ENCODE data around the gene UBL7.
"Not testable (repeated sequence)": the region's sequence is repeated elsewhere in the genome, so short reads cannot be mapped to it uniquely, and the experiment has no call there.

Gene UBL7

GRCh38 chr15:74463634-74464033 lies 2.7 kb upstream of the UBL7 start:
- DNase-seq (ENCODE audit: low read depth in 2 of 2), result no peak

GRCh38 chr15:74461847-74462511 lies 1.0 kb upstream of the UBL7 start:
- DNase-seq (ENCODE audit: low read depth in 2 of 2), result no peak

DNA sequence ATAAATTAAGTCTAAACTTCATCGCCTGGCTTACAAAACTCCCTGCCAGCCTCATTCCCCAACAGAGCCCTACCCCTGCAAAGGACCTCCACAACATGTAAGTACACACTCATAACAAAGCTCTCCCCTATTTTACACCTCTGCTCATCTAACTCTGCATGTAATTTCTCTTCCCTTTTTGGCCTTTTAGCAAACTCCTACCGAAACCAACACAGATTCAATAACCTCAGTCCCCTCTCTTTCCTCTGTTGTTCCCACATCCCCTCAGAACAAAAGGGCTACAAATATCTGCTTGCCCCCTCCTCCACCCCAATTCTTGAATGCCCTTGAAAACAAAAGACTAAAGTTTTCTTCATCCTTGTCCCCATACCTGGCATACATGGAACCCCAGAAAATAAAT lies 662 bp downstream of the UBL7 start:
- no peak for DNase-seq (ENCODE audit: low read depth in 2 of 2)

- not testable (repeated sequence) for DNase-seq (ENCODE audit: low read depth in 2 of 2)
Observed at GRCh38 chr15:74459798-74460197, 1.2 kb downstream of the UBL7 start.

DNA sequence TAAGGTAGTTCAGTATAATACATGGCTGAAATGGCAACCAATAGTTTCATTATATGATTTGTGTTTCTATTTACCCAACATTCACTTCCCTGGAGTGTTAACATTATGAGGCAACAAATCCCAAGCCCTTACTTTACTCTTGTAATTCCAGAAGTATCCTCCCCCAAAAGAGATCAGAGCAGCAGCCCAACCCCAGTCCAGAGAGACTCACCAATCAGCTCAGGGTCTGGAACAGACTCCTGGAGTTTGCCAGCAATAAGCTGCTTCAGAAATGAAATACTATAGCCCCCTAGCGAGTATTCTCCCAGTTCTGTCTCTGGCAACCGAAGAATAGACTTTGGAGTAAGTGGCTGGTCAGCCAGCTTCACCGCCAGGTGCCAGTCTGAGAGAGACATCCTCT lies 2.5 kb downstream of the UBL7 start:
- no peak for DNase-seq (ENCODE audit: low read depth in 2 of 2)

DNA sequence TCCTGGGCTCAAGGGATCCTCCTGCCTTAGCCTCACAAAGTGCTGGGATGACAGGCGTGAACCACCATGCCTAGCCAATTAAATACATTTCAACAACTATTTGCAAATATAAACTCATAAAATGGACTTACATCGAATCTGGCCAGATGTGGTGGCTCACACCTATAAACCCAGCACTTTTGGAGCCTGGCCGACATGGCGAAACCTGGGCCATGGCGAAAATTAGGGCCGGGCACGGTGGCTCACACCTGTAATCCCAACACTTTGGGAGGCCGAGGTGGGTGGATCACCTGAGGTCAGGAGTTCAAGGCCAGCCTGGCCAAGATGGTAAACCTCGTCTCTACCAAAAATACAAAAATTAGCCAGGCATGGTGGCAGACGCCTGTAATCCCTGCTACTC lies 3.9 kb downstream of the UBL7 start:
- not testable (repeated sequence) for DNase-seq (ENCODE audit: low read depth in 2 of 2)

- DNase-seq (ENCODE audit: low read depth in 2 of 2), result no peak
Observed at GRCh38 chr15:74454764-74455500, 6.0 kb downstream of the UBL7 start.

DNA sequence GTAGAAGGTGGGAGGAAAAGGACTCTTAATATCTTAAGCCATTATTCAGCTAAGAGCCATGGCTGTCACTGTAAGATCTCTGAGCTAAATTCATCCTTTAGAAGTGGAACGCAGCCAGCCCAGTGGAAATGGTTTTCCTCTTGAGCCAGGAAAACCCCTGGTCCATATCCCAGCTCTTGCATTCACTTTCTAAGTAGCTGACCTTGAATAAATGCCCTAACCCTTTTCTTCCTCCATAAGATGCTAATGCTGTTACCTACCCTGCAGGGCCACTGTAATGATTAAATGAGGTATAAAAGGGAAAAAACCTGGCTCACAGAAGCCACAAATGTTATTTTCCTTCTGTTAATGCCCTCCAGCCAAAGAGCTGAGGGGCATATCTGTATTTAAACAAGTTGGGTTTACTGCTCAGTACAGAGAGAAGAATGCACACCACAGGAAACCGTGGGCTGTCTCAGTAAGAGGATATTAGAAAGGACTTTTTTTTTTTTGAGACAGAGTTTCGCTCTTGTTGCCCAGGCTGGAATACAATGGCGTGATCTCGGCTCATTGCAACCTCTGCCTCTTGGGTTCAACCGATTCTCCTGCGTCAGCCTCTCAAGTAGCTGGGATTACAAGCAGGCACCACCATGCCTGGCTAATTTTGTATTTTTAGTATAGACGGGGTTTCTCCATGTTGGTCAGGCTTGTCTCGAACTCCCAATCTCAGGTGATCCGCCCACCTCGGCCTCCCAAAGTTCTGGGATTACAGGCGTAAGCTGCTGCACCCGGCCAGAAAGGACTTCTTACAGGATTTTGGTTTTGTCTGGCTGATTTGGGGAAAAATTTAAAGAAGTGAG lies 6.8 kb downstream of the UBL7 start:
- DNase-seq (ENCODE audit: low read depth in 2 of 2), result no peak

DNA sequence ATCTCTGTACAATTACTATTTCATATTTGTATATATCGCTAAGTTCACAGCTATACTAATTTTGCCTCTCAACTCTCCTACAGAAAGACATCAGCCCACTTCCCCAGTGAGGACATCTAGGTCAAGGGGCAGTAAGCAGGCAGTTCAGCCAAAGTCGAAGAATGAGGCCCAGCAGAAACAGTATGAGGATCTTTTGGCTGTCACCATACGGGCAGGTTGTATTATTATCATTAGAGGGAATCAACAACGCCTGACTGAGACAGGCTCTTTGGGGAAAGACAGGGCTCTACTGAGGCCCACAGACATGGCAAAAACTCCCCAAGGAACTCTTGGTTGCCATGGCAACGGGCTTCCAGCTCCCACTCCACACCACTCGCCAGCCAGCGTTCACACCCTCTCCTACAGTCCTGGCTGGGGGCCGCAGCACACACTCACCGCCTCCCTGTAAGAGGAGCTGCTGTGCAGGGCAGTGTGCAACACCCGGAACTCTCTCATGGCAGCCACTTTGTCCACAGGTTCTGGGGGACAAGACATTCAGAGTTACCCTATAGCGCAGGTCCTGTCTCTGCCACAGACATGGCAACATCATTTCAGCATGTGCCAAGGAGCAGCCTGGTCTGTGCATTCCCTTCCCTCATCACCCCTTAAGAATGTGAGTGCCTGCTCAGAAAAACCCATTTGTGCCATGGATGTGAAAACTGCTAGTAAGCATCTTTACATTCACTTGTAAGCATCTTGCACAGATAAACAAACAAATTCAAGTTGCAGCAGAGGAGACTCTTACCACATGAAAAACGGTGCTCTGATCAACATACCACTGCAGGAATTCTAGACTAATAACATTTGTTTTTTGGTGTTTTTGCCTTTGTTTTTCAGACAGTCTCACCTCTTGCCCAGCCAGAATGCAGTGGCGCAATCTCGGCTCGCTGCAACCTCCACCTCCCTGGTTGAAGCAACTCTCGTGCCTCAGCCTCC lies 8.8 kb downstream of the UBL7 start:
- no peak for DNase-seq (ENCODE audit: low read depth in 2 of 2)

GRCh38 chr15:74451322-74451721 lies 9.6 kb downstream of the UBL7 start:
- no peak for DNase-seq (ENCODE audit: low read depth in 2 of 2)

GRCh38 chr15:74449643-74450205 lies 11.2 kb downstream of the UBL7 start:
- no peak for DNase-seq (ENCODE audit: low read depth in 2 of 2)

DNA sequence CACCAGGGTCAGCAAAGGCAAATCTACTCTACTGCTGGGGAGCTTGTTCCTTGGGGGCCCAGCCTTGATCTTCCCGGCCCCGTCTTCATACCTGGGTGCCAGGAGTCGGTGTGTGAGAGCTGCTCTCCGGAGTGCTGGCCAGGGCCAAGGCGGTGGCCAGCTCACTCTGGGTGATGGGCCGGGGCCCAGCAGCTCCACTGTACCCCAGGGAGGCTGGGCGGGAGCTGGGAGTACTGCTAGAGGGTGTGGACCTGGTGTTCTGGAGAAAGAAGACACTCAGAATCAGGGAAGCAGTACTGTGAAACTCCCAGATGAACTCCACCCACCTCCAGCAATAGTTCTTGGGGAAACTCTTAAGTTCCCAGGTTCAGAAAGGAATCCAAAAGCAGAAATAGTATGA lies 11.9 kb downstream of the UBL7 start:
- no peak for DNase-seq (ENCODE audit: low read depth in 2 of 2)

DNA sequence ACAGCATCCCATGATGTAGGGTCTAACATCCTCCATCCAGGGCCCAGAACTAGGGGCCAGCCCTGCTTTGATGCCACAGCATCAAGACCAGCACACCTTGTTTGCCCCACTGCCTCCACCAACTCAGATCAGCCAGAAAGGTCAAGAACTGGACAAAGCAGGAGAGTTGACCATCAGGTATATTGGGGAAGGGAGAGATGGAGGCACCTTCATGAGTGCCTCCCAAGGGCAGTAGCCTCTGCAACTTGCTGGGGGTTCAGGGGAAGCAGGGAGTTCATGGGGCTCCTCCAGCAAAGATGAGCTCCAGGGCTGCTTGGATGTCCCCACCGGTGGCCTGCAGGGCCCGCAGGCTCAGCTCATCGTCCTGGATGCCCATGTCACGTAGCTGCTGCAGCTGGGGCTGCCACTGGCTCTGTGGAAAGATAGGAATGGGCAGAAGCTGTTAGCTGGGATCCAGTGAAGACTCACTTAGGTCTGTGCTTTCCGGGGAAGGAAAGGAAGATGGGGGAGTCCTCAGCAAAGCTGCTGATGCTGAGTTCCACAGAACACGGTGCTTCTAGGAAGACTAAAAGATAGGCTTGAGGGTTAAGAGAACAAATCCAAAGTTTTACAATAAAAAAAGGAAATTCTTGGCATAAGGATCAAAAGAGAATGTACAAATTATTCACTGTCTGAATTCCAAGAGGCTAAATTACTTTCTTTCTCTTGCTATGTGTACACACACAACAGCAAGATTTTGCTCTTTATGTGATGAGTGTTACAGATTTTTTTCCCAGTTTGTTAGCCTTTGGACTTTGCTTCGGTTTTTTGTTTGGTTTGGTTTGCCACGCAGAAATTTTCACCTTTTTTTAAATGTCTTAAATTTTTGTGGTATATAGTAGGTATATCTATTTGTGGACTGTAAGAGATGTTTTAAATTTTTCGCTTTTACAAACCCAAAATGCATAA lies 14.9 kb downstream of the UBL7 start:
- DNase-seq (ENCODE audit: low read depth in 2 of 2), result no peak

DNA sequence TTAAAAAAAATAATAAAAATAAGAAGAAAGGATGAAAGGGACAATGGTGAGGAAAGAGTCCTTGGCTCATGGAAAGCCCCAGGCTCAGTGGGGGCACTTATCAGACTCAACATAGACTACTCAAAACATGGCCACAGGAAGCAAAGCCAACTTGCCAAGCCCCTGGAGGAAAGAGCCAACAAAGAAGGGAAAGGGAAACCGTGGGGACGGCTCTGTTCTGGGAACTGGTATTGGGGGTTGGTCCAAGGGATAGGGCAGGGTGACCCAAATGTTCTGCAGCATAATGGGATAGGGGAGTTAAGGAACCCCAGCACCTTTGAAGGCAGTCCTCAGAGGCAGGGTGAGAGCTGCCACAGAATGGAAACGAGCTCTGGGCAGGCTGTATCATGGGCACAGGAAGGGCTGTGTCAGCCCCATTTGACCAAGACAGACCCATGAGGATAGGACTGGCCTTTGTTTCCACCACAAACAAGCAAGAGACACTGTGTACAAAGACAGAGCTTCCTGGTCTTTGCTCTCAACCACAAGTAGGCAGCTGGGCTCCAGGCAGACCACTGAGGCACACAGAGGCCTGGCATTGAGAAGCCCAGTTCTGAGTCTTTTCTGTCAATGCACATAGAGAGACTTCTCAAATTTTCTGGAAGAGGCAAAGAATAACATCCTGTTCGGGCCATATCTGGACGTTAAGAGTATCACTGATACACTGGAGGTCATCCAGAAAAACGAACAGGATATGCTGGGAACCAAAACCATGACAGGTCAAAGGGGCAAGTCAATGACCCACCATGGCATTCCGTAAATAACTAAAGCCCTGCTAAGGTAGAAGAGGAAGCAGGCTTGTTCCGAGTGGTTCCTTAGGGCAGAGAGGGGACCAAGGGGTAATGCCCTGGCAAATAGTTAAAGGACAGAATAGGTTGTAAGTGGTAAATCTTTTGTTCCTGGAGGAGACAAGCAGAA lies 16.6 kb downstream of the UBL7 start:
- no peak for DNase-seq (ENCODE audit: low read depth in 2 of 2)

DNA sequence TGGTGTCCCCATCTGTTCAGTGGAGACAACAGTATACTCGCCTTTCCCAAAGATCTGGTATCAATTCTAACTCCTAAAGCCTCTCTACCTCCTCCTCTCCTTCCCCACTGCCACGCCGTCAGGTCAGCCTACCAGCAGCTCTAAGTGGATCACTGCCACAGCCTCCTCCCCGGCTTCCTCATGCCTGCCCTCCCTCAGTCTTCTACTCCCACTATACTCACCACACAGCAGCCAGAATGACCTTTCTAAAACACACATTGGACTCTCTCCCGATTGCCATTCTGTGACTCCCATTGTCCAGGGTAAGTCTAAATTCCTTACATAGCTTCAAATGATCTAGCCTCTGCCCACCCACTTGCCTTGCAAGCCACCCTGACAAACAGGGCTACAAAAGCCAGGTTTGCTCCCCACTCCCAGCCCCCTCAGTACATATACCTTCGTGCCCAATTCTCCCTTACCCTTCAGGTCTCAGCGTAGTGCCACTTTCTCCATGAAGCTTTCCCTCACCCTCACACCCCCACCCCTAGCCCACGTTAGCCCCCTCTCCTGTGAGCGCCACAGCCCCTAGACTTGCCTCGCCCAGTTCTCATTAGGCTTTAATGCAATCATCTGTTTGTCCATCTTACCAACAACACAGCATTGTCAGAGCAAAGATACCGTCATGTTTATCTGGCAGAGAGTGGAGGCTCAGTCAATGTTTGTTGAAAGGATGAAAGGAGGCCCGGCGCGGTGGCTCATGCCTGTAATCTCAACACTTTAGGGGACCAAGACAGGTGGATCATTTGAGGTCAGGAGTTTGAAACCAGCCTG lies 17.7 kb downstream of the UBL7 start:
- DNase-seq (ENCODE audit: low read depth in 2 of 2), result no peak

DNA sequence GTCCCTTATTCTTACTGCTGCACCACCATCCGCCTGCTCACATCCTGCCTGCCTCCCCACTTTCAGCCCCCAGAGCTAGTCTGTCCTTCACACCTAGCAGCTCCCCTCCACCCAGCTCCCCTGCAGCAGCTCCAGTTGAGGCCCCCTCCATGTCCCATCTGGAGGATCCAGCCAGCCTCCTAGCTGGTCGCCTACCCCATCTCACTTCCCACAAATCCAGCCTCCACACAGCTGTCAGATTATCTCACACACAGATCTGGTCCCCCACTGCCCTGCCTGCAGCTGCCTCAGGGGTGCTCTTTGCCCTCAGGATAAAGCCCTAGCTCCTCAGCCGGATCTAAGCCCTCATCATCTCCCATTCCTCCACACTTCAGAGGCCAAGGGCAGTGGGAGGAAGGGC lies 18.4 kb downstream of the UBL7 start:
- no peak for DNase-seq (ENCODE audit: low read depth in 2 of 2)

DNA sequence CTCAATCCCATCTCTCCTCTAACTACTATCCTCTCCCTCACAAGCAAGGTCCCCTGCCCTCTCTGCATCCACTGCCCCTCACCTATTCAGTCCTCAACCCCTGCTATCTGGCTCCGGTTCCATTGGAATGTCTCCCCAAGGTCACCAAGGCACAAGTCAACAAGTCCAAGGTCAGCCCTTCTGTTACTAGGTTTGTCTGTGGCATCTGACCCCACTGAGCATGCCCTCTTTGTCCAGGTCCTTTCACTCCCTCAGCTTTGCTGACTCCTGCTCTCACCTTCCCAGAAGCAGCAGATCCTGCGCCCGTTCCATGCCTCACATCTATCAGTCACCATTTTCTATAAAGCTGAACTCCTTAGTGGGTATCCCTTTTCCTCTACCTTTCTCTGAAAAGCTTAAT lies 18.9 kb downstream of the UBL7 start:
- DNase-seq (ENCODE audit: low read depth in 2 of 2), result no peak
